Lung (tissue), 12 donors: Measurements from ENCODE around the gene KCTD17. TPM values are rescaled to one million over a fixed set of nuclear protein-coding genes. Genes with fewer than 3 reads are reported as not detected.

Experiments
- ATAC-seq: fragments of 200-7000 bp; cut with Tn5 transposase; one replicate; pipeline ENCODE4 v1.9.1; 2020; ENCODE audit warnings: moderate number of reproducible peaks; ENCODE audit not compliant: insufficient read depth, low FRiP score
- DNase-seq, 3 donors: peaks; one replicate each; pipeline ENCODE4 v3.0.0-alpha.2; 2013 to 2017
- H3K27ac ChIP-seq, 2 donors: one replicate each; pipeline ENCODE4 v1.5.1; 2013; ENCODE audit warnings: mild to moderate bottlenecking in 2 of 2, moderate library complexity in 2 of 2, control low read depth in 1 of 2, inconsistent platforms in 1 of 2, low read depth in 1 of 2, low read length in 1 of 2
- H3K27me3 ChIP-seq, 3 donors: one replicate each; pipeline ENCODE4 v1.5.1; 2013; ENCODE audit warnings: low read length in 2 of 3; ENCODE audit not compliant: control insufficient read depth in 3 of 3, insufficient read depth in 3 of 3
- H3K36me3 ChIP-seq, 4 donors: one replicate each; pipeline ENCODE4 v1.5.1; 2013; ENCODE audit warnings: low read length in 4 of 4, mild to moderate bottlenecking in 1 of 4, moderate library complexity in 1 of 4; ENCODE audit not compliant: control insufficient read depth in 4 of 4, insufficient read depth in 4 of 4
- H3K4me1 ChIP-seq, 5 donors: one replicate each; pipeline ENCODE4 v1.5.1; 2013; ENCODE audit warnings: low read length in 5 of 5, mild to moderate bottlenecking in 2 of 5, moderate library complexity in 1 of 5; ENCODE audit not compliant: control insufficient read depth in 5 of 5, insufficient read depth in 5 of 5
- H3K4me3 ChIP-seq: one replicate; pipeline ENCODE4 v1.5.1; 2013; ENCODE audit warnings: mild to moderate bottlenecking, control low read depth, moderate library complexity
- H3K9ac ChIP-seq, 2 donors: one replicate each; pipeline ENCODE4 v1.5.1; 2013; ENCODE audit warnings: low read length in 2 of 2, control low read depth in 1 of 2; ENCODE audit not compliant: insufficient read depth in 1 of 2
- H3K9me3 ChIP-seq, 4 donors: one replicate each; pipeline ENCODE4 v1.5.1; 2013; ENCODE audit warnings: low read length in 3 of 4, mild to moderate bottlenecking in 1 of 4, moderate library complexity in 1 of 4; ENCODE audit not compliant: control insufficient read depth in 4 of 4, insufficient read depth in 3 of 4
- CTCF ChIP-seq: IDR thresholded peaks from 2 replicates; pipeline ENCODE4 v1.5.1; 2012; ENCODE audit warnings: mild to moderate bottlenecking; ENCODE audit errors: control extremely low read depth, extremely low read depth
- WGBS, 2 donors: extraction: QIAGEN DNeasy Blood & Tissue Kit; methylation state at CpG; one replicate each; pipeline ENCODE4 v1.1.7; 2013; 5-methylcytosine and 5-hydroxymethylcytosine counted together
- polyA plus RNA-seq, 2 donors: library from polyadenylated mRNA; stranded (reverse); fragments of 200-250 nt; gene quantifications; one replicate each; pipeline ENCODE4 v1.2.1, GENCODE V29; 2013
- total RNA-seq, 2 donors: library from RNA; depleted of rRNA in 1 of 2; stranded (reverse); fragments of >200 nt in 1 of 2; gene quantifications; one replicate each; pipeline ENCODE4 v1.2.1, GENCODE V29; 2014 to 2021
- donor health status: control.
- donor health status: control.
- donor health status: Bipolar disorder and iron deficiency.
- donor health status: healthy.
- donor health status: DM: yes; HTN: yes; CAD: no.

KCTD17 gene
- total and polyA plus RNA-seq, 4 donors, result 9.7 to 26.0 (median 18.3) TPM

- Histone ChIP-seq H3K4me1 (peaks cover 0 to 8% (median 0%) of the 10 kb centered on the region in 5 donors), H3K9ac (no peak overlapping the region), H3K9me3 (no peaks in the 10 kb centered on the region), H3K27me3 (no peaks in the 10 kb centered on the region), H3K36me3 (peaks cover 0 to 28% (median 7%) of the 10 kb centered on the region in 4 donors), H3K27ac (no peak overlapping the region), H3K4me3 (no peak overlapping the region)
- TF ChIP-seq CTCF, result no peak
- ATAC-seq (no peak), DNase-seq (no peak)
- 84 to 93% methylated on average over 26 to 28 of the region's 28 CpGs for WGBS, 2 donors
Measured at GRCh38 chr22:37060801-37061610, 9.5 kb downstream of the KCTD17 start.

DNA sequence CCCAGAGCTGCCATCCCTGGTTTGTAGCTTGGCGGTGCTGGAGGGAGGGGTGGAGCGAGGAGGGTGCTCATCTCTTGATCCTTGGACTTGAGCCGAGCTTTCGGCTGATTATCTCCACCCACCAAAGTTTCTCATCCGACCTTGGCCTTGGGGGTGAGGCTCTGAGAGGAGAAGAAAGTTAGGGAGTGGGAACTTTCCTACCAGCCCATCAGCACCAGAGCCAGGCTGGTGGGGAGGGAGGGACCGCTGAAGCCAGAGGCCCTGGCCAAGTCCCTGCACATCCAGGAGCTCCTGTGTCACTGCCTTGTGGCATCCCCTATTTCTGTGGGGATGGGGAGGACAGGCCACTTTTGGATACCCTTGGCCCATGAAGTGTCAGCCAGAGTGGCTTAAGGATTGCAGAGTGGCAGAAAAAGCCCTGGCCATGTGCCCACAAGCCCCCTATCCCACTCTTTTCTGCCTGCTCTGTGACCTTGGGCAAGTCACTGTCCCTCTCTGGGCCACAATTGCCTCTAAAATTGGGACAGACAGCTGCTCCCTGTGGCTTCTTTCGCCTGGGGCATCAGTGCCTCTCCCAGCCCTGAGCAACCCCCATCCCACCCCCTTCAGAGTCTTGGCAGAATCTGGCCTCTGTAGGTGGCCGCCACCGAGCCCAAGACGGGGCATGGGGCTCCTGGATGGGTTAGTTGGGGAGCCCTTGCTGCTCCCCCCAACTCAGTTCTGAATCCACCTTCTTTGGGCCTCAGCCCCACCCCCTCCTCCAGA lies 10.3 kb downstream of the KCTD17 start:
- no peaks in the 10 kb centered on the region for H3K9me3 ChIP-seq
- DNase-seq (no peak), ATAC-seq (no peak)
- peaks cover 0 to 22% (median 5%) of the 10 kb centered on the region in 4 donors for H3K36me3 ChIP-seq
- H3K4me3 ChIP-seq, result no peak overlapping the region
- TF ChIP-seq CTCF, result no peak
- WGBS, 2 donors, result 90 to 95% methylated on average over 10 of the region's 10 CpGs
- no peaks in the 10 kb centered on the region for H3K27me3 ChIP-seq
- H3K9ac ChIP-seq, result no peak overlapping the region
- no peak overlapping the region for H3K27ac ChIP-seq
- peaks cover 0 to 8% (median 0%) of the 10 kb centered on the region in 5 donors for H3K4me1 ChIP-seq

DNA sequence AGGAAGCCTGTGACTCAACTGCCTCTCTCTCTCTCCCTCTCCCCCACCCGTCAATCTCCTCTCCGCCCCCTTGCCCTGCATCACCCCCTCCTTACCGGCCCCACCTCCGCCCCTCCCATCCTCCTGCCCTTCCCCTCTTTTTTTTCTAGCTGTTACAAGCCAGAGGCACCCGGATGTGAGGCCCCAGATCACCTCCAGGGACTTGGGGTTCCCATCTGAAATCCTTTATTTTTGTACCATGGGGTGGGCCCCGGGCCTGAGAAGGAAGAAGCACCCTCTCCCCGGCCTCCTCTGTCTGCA lies 10.8 kb downstream of the KCTD17 start:
- WGBS, 2 donors, result 68 to 71% methylated on average over 7 of the region's 7 CpGs
- TF ChIP-seq CTCF, result no peak
- no peak for DNase-seq
- Histone ChIP-seq H3K27ac (no peak overlapping the region), H3K4me1 (peaks cover 0 to 8% (median 0%) of the 10 kb centered on the region in 5 donors), H3K9me3 (no peaks in the 10 kb centered on the region), H3K4me3 (no peak overlapping the region), H3K36me3 (peaks cover 0 to 19% (median 3%) of the 10 kb centered on the region in 4 donors), H3K27me3 (no peaks in the 10 kb centered on the region), H3K9ac (no peak overlapping the region)
- ATAC-seq, result no peak
